ENCODE results near the gene RAB21. TPM values are rescaled to one million over a fixed set of nuclear protein-coding genes. Genes with fewer than 3 reads are reported as not detected.

Gene RAB21
- total RNA-seq, 1 donor: 12.7 TPM

DNA sequence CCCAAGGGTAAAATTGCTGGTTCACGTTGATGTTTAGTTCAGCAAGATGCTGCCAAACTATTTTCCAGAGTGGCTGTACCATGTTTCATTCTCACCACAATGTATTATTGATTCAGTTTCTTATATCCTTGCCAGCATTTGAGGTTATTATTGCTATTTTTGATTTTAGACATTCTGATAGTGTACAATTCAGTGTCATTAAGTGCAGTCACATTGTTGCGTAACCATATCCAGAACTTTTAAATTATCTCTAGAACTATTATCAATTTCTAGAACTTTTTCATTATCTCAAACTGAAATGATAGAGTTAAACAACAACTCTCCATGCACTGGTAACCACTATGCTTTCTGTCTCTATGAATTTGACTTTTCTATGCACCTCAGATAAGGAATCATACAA lies 74.2 kb downstream of the RAB21 start:
- no peaks in the 10 kb centered on the region for H3K36me3 ChIP-seq (ENCODE audit: insufficient read depth, low read length)

DNA sequence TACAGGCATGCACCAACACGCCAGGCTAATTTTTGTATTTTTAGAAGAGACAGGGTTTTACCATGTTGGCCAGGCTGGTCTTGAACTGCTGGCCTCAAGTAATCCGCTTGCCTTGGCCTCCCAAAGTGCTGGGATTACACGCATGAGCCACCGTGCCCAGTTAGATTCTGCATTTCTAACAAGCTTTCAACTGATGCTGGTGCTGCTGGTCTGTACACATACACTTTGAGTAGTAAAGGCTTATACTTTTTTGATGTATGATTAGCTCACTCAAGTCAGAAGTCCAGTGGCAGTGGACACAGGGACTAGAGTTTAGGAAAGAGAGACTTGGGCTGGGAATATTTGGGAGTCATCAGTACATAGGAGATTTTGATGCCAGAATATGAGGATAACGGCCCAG lies 82.7 kb downstream of the RAB21 start:
- peaks cover 26% of the 10 kb centered on the region for H3K79me2 ChIP-seq (ENCODE audit: insufficient read depth, low read length)
- DNase-seq (ENCODE audit: insufficient read length, low spot score, missing footprints): no peak
- no peak overlapping the region for H3K4me3 ChIP-seq (ENCODE audit: insufficient read depth, low read length)
- no peak overlapping the region for H3K4me2 ChIP-seq (ENCODE audit: insufficient read depth, low read length)
- H3K4me1 ChIP-seq (ENCODE audit: insufficient read depth, low read length): peaks cover 7% of the 10 kb centered on the region
- H3K27me3 ChIP-seq (ENCODE audit: insufficient read depth, low read length): no peaks in the 10 kb centered on the region
- H2AFZ ChIP-seq (ENCODE audit: low read length): no peak overlapping the region
- TF ChIP-seq, protein P1, sequence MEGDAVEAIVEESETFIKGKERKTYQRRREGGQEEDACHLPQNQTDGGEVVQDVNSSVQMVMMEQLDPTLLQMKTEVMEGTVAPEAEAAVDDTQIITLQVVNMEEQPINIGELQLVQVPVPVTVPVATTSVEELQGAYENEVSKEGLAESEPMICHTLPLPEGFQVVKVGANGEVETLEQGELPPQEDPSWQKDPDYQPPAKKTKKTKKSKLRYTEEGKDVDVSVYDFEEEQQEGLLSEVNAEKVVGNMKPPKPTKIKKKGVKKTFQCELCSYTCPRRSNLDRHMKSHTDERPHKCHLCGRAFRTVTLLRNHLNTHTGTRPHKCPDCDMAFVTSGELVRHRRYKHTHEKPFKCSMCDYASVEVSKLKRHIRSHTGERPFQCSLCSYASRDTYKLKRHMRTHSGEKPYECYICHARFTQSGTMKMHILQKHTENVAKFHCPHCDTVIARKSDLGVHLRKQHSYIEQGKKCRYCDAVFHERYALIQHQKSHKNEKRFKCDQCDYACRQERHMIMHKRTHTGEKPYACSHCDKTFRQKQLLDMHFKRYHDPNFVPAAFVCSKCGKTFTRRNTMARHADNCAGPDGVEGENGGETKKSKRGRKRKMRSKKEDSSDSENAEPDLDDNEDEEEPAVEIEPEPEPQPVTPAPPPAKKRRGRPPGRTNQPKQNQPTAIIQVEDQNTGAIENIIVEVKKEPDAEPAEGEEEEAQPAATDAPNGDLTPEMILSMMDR (IDR thresholded peaks at IDR 0.05; ENCODE audit: extremely low read depth, low read depth, low read length): no peak
- no peaks in the 10 kb centered on the region for H3K9me3 ChIP-seq (ENCODE audit: low read depth, low read length)
- no peaks in the 10 kb centered on the region for H3K36me3 ChIP-seq (ENCODE audit: insufficient read depth, low read length)
- H4K20me1 ChIP-seq (ENCODE audit: insufficient read depth, low read length): peaks cover 4% of the 10 kb centered on the region
- H3K27ac ChIP-seq (ENCODE audit: low read depth, low read length): no peak overlapping the region

More for the DNA sequence above, 74.2 kb downstream of the RAB21 start:
- no peaks in the 10 kb centered on the region for H3K4me1 ChIP-seq (ENCODE audit: insufficient read depth, low read length)
- H2AFZ ChIP-seq (ENCODE audit: low read length): no peak overlapping the region
- H3K9me3 ChIP-seq (ENCODE audit: low read depth, low read length): no peaks in the 10 kb centered on the region
- no peak overlapping the region for H3K27ac ChIP-seq (ENCODE audit: low read depth, low read length)
- H3K79me2 ChIP-seq (ENCODE audit: insufficient read depth, low read length): no peaks in the 10 kb centered on the region
- H3K27me3 ChIP-seq (ENCODE audit: insufficient read depth, low read length): peaks cover 3% of the 10 kb centered on the region
- H4K20me1 ChIP-seq (ENCODE audit: insufficient read depth, low read length): no peaks in the 10 kb centered on the region
- H3K4me2 ChIP-seq (ENCODE audit: insufficient read depth, low read length): no peak overlapping the region
- TF ChIP-seq, protein P1 (IDR thresholded peaks at IDR 0.05; ENCODE audit: extremely low read depth, low read depth, low read length): no peak
- DNase-seq (ENCODE audit: insufficient read length, low spot score, missing footprints): no peak
- H3K4me3 ChIP-seq (ENCODE audit: insufficient read depth, low read length): no peak overlapping the region

DNA sequence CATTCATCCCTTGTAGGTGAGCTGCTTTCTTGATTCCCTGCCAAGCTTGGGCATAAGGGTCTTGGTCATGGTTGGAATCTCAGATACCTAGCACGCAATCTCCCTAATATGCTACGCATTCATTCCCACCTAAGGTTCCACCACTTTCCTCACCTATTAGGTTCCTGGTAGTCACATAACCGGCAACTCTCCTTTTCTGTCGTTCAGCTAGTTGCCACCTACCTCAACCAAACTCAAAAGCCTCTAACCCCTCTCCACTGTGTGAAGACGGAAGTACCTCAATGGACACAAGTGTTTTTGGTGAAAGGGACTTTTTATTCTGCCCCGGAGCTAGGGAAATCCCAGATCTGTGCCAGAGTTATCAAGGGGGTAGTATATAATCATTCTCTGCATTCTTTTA lies 83.6 kb downstream of the RAB21 start:
- H3K9me3 ChIP-seq (ENCODE audit: low read depth, low read length): no peaks in the 10 kb centered on the region
- peaks cover 4% of the 10 kb centered on the region for H4K20me1 ChIP-seq (ENCODE audit: insufficient read depth, low read length)
- peaks cover 35% of the 10 kb centered on the region for H3K79me2 ChIP-seq (ENCODE audit: insufficient read depth, low read length)
- DNase-seq (ENCODE audit: insufficient read length, low spot score, missing footprints): no peak
- no peak overlapping the region for H3K4me3 ChIP-seq (ENCODE audit: insufficient read depth, low read length)
- no peaks in the 10 kb centered on the region for H3K27me3 ChIP-seq (ENCODE audit: insufficient read depth, low read length)
- TF ChIP-seq, protein P1 (IDR thresholded peaks at IDR 0.05; ENCODE audit: extremely low read depth, low read depth, low read length): no peak
- no peak overlapping the region for H2AFZ ChIP-seq (ENCODE audit: low read length)
- H3K4me1 ChIP-seq (ENCODE audit: insufficient read depth, low read length): peaks cover 7% of the 10 kb centered on the region
- no peak overlapping the region for H3K27ac ChIP-seq (ENCODE audit: low read depth, low read length)
- H3K36me3 ChIP-seq (ENCODE audit: insufficient read depth, low read length): no peaks in the 10 kb centered on the region
- no peak overlapping the region for H3K4me2 ChIP-seq (ENCODE audit: insufficient read depth, low read length)

DNA sequence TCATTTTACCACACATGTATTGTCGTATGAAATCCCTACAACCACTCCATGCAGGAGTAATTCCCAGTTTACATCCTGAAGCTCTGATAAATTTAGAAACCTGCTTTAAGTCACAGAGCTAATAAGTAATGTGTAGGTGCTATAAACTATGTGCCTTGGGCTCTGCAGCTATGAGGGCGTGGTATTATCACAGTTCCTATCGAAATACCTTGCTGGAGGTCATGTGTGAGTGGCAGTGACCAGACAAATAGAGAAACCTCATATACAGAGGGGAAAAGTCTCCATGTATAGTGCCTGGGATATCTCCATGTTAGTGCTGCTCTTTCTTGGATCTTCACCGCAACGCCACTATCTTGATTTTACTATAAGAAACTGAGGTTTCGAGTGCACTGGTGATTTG lies 84.0 kb downstream of the RAB21 start:
- Histone ChIP-seq H3K4me1 (ENCODE audit: insufficient read depth, low read length) (peaks cover 7% of the 10 kb centered on the region), H3K4me3 (ENCODE audit: insufficient read depth, low read length) (peak overlapping the region; percentile 91), H4K20me1 (ENCODE audit: insufficient read depth, low read length) (peaks cover 5% of the 10 kb centered on the region), H2AFZ (ENCODE audit: low read length) (peak overlapping the region; percentile 99), H3K79me2 (ENCODE audit: insufficient read depth, low read length) (peaks cover 39% of the 10 kb centered on the region), H3K36me3 (ENCODE audit: insufficient read depth, low read length) (no peaks in the 10 kb centered on the region), H3K27ac (ENCODE audit: low read depth, low read length) (peak overlapping the region; percentile 97), H3K27me3 (ENCODE audit: insufficient read depth, low read length) (no peaks in the 10 kb centered on the region), H3K9me3 (ENCODE audit: low read depth, low read length) (no peaks in the 10 kb centered on the region), H3K4me2 (ENCODE audit: insufficient read depth, low read length) (peak overlapping the region; percentile 89)
- TF ChIP-seq, protein P1 (IDR thresholded peaks at IDR 0.05; ENCODE audit: extremely low read depth, low read depth, low read length): no peak
- DNase-seq (ENCODE audit: insufficient read length, low spot score, missing footprints): no peak
